Activated CD4-positive, alpha-beta T cell treated with anti-CD3 and anti-CD28 coated beads, Interleukin-2, amount 10 ng/mL, durations not matched to agents 7 days and 5 days (primary cell): ENCODE data around the gene IL1RAPL1. TPM values are rescaled to one million over a fixed set of nuclear protein-coding genes. Genes with fewer than 3 reads are reported as not detected.

Experiments used
- CTCF ChIA-PET: fragments of 350-600 bp; sonication (Branson Sonifier 250); formaldehyde crosslinking; loops from one replicate; lab custom pipeline; 2021; ENCODE audit warnings: antibody characterized with exemption; lab: Charles Lee
- POLR2A ChIA-PET: fragments of 350-600 bp; sonication (Branson Sonifier 250); formaldehyde crosslinking; loops from one replicate; lab custom pipeline; 2021; ENCODE audit warnings: antibody characterized with exemption; lab: Charles Lee
- DNase-seq: peaks from one replicate; pipeline ENCODE4 v3.0.0-alpha.2; 2020
- H3K27ac Mint-ChIP-seq: one replicate; pipeline ENCODE4 v1.8.0; 2021; ENCODE audit warnings: mild to moderate bottlenecking, moderate library complexity, mixed read lengths
- H3K27me3 Mint-ChIP-seq: one replicate; pipeline ENCODE4 v1.8.0; 2021; ENCODE audit warnings: mixed read lengths
- H3K36me3 Mint-ChIP-seq: one replicate; pipeline ENCODE4 v1.8.0; 2021; ENCODE audit warnings: low read depth, mixed read lengths
- H3K4me1 Mint-ChIP-seq: one replicate; pipeline ENCODE4 v1.8.0; 2021; ENCODE audit warnings: mixed read lengths
- H3K4me3 Mint-ChIP-seq: one replicate; pipeline ENCODE4 v1.8.0; 2021; ENCODE audit warnings: mild to moderate bottlenecking, moderate library complexity, mixed read lengths
- H3K9me3 Mint-ChIP-seq: one replicate; pipeline ENCODE4 v1.8.0; 2021; ENCODE audit warnings: mixed read lengths
- total RNA-seq, 2 experiments: library from RNA; stranded (reverse); gene quantifications; one replicate each; pipeline ENCODE4 v1.2.3, GENCODE V29; 2021

Gene IL1RAPL1
- total RNA-seq, 2 experiments from 2014 or later = not detected

GRCh38 chrX:29880977-29881376 lies 1293.7 kb downstream of the IL1RAPL1 start:
- Mint-ChIP-seq H3K27me3 (no peaks in the 10 kb centered on the region), H3K9me3 (no peaks in the 10 kb centered on the region), H3K4me3 (no peak overlapping the region), H3K36me3 (no peaks in the 10 kb centered on the region), H3K4me1 (no peaks in the 10 kb centered on the region), H3K27ac (no peak overlapping the region)
- no peak for DNase-seq
- CTCF ChIA-PET = no interaction called here
- POLR2A ChIA-PET = no interaction called here

- Mint-ChIP-seq H3K36me3 (no peaks in the 10 kb centered on the region), H3K9me3 (no peaks in the 10 kb centered on the region), H3K27ac (no peak overlapping the region), H3K4me3 (no peak overlapping the region), H3K27me3 (no peaks in the 10 kb centered on the region), H3K4me1 (no peaks in the 10 kb centered on the region)
- DNase-seq = no peak
- ChIA-PET CTCF (no interaction called here), POLR2A (no interaction called here)
Measured at GRCh38 chrX:29890004-29890403, 1302.8 kb downstream of the IL1RAPL1 start.

- no peaks in the 10 kb centered on the region for H3K36me3 Mint-ChIP-seq
- POLR2A ChIA-PET = no interaction called here
- H3K4me1 Mint-ChIP-seq = no peaks in the 10 kb centered on the region
- H3K4me3 Mint-ChIP-seq = no peak overlapping the region
- H3K27me3 Mint-ChIP-seq = no peaks in the 10 kb centered on the region
- CTCF ChIA-PET = no interaction called here
- no peaks in the 10 kb centered on the region for H3K9me3 Mint-ChIP-seq
- H3K27ac Mint-ChIP-seq = no peak overlapping the region
- no peak for DNase-seq
Measured at GRCh38 chrX:29890646-29891200, 1303.5 kb downstream of the IL1RAPL1 start.

- H3K27me3 Mint-ChIP-seq = no peaks in the 10 kb centered on the region
- no peaks in the 10 kb centered on the region for H3K9me3 Mint-ChIP-seq
- no peak for DNase-seq
- no peak overlapping the region for H3K27ac Mint-ChIP-seq
- no peaks in the 10 kb centered on the region for H3K4me1 Mint-ChIP-seq
- no peak overlapping the region for H3K4me3 Mint-ChIP-seq
- POLR2A ChIA-PET = no interaction called here
- H3K36me3 Mint-ChIP-seq = no peaks in the 10 kb centered on the region
- CTCF ChIA-PET = no interaction called here
Measured at GRCh38 chrX:29902004-29902403, 1314.8 kb downstream of the IL1RAPL1 start.

GRCh38 chrX:29903360-29903759 lies 1316.1 kb downstream of the IL1RAPL1 start:
- H3K27me3 Mint-ChIP-seq = no peaks in the 10 kb centered on the region
- ChIA-PET CTCF (no interaction called here), POLR2A (no interaction called here)
- no peaks in the 10 kb centered on the region for H3K9me3 Mint-ChIP-seq
- H3K36me3 Mint-ChIP-seq = no peaks in the 10 kb centered on the region
- DNase-seq = no peak
- H3K4me3 Mint-ChIP-seq = no peak overlapping the region
- no peak overlapping the region for H3K27ac Mint-ChIP-seq
- no peaks in the 10 kb centered on the region for H3K4me1 Mint-ChIP-seq

- no peaks in the 10 kb centered on the region for H3K4me1 Mint-ChIP-seq
- no peak for DNase-seq
- POLR2A ChIA-PET = no interaction called here
- no peak overlapping the region for H3K4me3 Mint-ChIP-seq
- H3K27me3 Mint-ChIP-seq = no peaks in the 10 kb centered on the region
- CTCF ChIA-PET = no interaction called here
- no peaks in the 10 kb centered on the region for H3K36me3 Mint-ChIP-seq
- no peak overlapping the region for H3K27ac Mint-ChIP-seq
- no peaks in the 10 kb centered on the region for H3K9me3 Mint-ChIP-seq
Measured at GRCh38 chrX:29911673-29912072, 1324.4 kb downstream of the IL1RAPL1 start.

- ChIA-PET POLR2A (no interaction called here), CTCF (no interaction called here)
- no peaks in the 10 kb centered on the region for H3K4me1 Mint-ChIP-seq
- H3K27me3 Mint-ChIP-seq = no peaks in the 10 kb centered on the region
- DNase-seq = no peak
- H3K36me3 Mint-ChIP-seq = no peaks in the 10 kb centered on the region
- H3K9me3 Mint-ChIP-seq = no peaks in the 10 kb centered on the region
- H3K4me3 Mint-ChIP-seq = no peak overlapping the region
- no peak overlapping the region for H3K27ac Mint-ChIP-seq
Measured at GRCh38 chrX:29913647-29914046, 1326.4 kb downstream of the IL1RAPL1 start.

GRCh38 chrX:29922607-29923006 lies 1335.4 kb downstream of the IL1RAPL1 start:
- Mint-ChIP-seq H3K27me3 (no peaks in the 10 kb centered on the region), H3K36me3 (no peaks in the 10 kb centered on the region), H3K4me3 (no peak overlapping the region), H3K9me3 (no peaks in the 10 kb centered on the region), H3K27ac (no peak overlapping the region), H3K4me1 (no peaks in the 10 kb centered on the region)
- CTCF ChIA-PET = no interaction called here
- POLR2A ChIA-PET = no interaction called here
- no peak for DNase-seq

GRCh38 chrX:29926056-29926455 lies 1338.8 kb downstream of the IL1RAPL1 start:
- Mint-ChIP-seq H3K36me3 (no peaks in the 10 kb centered on the region), H3K4me3 (no peak overlapping the region), H3K9me3 (no peaks in the 10 kb centered on the region), H3K27ac (no peak overlapping the region), H3K4me1 (no peaks in the 10 kb centered on the region), H3K27me3 (no peaks in the 10 kb centered on the region)
- CTCF ChIA-PET = no interaction called here
- DNase-seq = no peak
- POLR2A ChIA-PET = no interaction called here

GRCh38 chrX:29926659-29927058 lies 1339.4 kb downstream of the IL1RAPL1 start:
- Mint-ChIP-seq H3K36me3 (no peaks in the 10 kb centered on the region), H3K4me1 (no peaks in the 10 kb centered on the region), H3K27ac (no peak overlapping the region), H3K27me3 (no peaks in the 10 kb centered on the region), H3K9me3 (no peaks in the 10 kb centered on the region), H3K4me3 (no peak overlapping the region)
- POLR2A ChIA-PET = no interaction called here
- no peak for DNase-seq
- CTCF ChIA-PET = no interaction called here

- no peaks in the 10 kb centered on the region for H3K36me3 Mint-ChIP-seq
- CTCF ChIA-PET = no interaction called here
- H3K4me3 Mint-ChIP-seq = no peak overlapping the region
- no peak for DNase-seq
- POLR2A ChIA-PET = no interaction called here
- no peaks in the 10 kb centered on the region for H3K9me3 Mint-ChIP-seq
- H3K27ac Mint-ChIP-seq = no peak overlapping the region
- H3K27me3 Mint-ChIP-seq = no peaks in the 10 kb centered on the region
- H3K4me1 Mint-ChIP-seq = no peaks in the 10 kb centered on the region
Measured at GRCh38 chrX:29935455-29935854, 1348.2 kb downstream of the IL1RAPL1 start.

- H3K27ac Mint-ChIP-seq = no peak overlapping the region
- H3K27me3 Mint-ChIP-seq = no peaks in the 10 kb centered on the region
- DNase-seq = no peak
- H3K4me3 Mint-ChIP-seq = no peak overlapping the region
- POLR2A ChIA-PET = no interaction called here
- no peaks in the 10 kb centered on the region for H3K9me3 Mint-ChIP-seq
- no peaks in the 10 kb centered on the region for H3K4me1 Mint-ChIP-seq
- H3K36me3 Mint-ChIP-seq = no peaks in the 10 kb centered on the region
- CTCF ChIA-PET = no interaction called here
Measured at GRCh38 chrX:29940750-29941149, 1353.5 kb downstream of the IL1RAPL1 start.

GRCh38 chrX:29941287-29941686 lies 1354.0 kb downstream of the IL1RAPL1 start:
- Mint-ChIP-seq H3K27me3 (no peaks in the 10 kb centered on the region), H3K4me1 (no peaks in the 10 kb centered on the region), H3K27ac (no peak overlapping the region), H3K36me3 (no peaks in the 10 kb centered on the region), H3K4me3 (no peak overlapping the region), H3K9me3 (no peaks in the 10 kb centered on the region)
- ChIA-PET CTCF (no interaction called here), POLR2A (no interaction called here)
- DNase-seq = no peak

GRCh38 chrX:29947225-29947624 lies 1360.0 kb downstream of the IL1RAPL1 start:
- H3K36me3 Mint-ChIP-seq = no peaks in the 10 kb centered on the region
- H3K4me1 Mint-ChIP-seq = no peaks in the 10 kb centered on the region
- no peaks in the 10 kb centered on the region for H3K9me3 Mint-ChIP-seq
- DNase-seq = no peak
- ChIA-PET CTCF (no interaction called here), POLR2A (no interaction called here)
- H3K4me3 Mint-ChIP-seq = no peak overlapping the region
- no peak overlapping the region for H3K27ac Mint-ChIP-seq
- H3K27me3 Mint-ChIP-seq = no peaks in the 10 kb centered on the region
